Mucosa of gallbladder (tissue), 1 donor: ENCODE results near the gene DCPS. TPM values are rescaled to one million over a fixed set of nuclear protein-coding genes. Genes with fewer than 3 reads are reported as not detected.
"Not testable (repeated sequence)": the region's sequence is repeated elsewhere in the genome, so short reads cannot be mapped to it uniquely, and the experiment has no call there.

Experiments
- DNase-seq: peaks from one replicate; pipeline ENCODE4 v3.0.0-alpha.2; 2020; ENCODE audit warnings: low spot score
- total RNA-seq: library from RNA; stranded (reverse); gene quantifications from one replicate; pipeline ENCODE4 v1.2.1, GENCODE V29; 2021
- donor health status: DM: no; HTN: no; CAD: no.

Gene DCPS
- total RNA-seq, 1 donor from 2014 or later: 34.6 TPM

DNA sequence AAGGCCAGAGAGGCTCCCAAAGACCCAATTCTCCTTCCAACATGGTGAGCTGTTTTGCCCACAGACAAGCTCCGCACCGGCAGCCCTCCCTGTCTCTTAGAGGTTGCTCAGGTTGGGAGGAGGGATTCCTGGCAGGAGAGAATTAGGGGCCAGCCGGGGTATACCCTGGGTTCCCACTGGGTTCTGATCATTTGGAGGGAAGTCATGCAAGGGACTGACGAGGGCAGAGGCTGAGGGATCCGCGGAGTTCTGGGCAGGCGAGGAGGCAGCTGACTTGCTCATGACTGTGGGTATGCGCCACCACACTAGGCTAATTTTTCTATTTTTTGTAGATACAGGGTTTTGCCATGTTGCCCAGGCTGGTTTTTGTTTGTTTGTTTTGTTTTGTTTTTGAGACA, 56.2 kb downstream of the DCPS start:
- no peak for DNase-seq

DNA sequence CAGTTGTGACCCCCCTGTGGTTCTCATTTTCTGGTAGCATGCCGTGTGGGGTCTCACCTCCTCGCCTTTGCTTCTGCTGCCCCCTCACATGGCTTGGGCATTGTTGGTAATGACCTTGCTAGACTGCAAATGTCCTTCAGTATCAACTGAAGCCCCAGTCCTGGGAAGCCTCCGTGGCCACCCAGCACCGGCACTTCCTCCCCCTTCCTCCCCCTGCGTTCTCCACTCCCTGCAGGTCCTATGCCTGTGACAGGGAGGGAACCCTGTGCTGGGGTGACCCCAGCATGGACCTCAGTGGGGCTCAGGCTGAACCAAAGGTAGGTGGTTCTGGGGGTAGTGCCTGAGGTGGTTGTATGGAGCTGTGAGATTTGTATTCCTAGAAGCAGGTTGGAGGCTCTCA, 57.5 kb downstream of the DCPS start:
- DNase-seq: no peak

DNA sequence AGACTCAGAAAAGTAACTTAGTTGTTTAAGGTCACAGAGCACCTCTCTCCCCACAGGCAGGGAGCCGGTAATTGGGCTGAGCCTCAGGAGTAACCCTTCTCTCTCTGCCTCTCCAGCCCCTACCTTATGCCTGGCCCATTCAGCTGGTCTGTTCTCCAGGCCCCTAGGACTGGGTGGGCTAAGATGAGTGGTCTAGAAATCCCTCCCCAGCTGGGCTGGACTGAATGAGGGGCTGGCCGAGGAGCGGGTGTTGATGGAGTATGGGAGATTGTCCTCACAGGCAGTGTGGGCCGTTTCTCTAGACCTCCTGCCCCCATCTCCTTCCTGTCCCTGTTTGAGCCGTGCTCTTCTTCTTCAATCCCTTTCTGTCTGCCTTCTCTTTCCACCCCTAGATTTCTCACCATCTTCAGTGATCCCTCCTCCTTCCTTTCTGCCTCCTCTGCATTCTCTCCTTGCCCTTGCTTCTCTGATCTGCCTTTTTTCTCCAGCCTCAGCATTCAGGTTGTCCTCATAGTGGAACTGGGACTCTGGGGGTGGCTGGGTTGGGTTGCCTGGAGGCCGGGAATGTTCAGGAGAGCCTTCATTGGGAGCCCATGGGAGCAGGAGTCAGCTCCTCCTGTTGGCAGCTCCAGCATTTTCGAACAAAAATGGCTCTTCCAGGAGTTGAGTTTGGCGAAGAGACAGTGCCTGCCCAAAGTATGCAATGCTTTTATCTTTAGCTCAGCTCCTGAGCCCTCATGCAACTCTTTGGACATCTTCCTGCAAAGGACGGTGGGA, 59.2 kb downstream of the DCPS start:
- DNase-seq: no peak

DNA sequence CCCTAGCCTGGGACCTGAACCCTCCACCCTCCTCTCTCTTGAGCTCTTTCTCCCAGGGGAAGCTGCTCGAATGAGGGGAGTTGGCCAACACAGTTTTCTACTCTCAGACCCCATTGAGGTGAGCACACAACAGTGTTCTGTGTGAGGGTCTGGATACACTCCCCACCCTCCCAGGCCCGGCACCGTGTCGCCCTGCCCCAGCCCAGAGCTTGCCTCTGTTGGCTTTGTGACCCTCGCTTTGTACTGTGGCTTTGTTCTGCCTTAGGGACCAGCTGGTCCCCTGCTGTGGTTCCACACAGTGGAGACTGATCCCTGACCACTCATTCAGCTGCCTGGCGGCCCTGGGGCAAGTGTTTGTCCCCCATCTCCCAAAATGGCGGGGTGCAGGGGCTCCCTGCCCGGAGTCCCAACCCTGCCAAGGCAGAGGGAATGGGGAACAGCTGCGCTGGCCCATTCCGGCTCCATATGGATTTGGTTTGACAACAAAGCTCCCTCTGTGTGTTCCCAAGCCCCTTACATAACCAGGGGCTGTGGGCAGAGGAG, 59.9 kb downstream of the DCPS start:
- DNase-seq: no peak

DNA sequence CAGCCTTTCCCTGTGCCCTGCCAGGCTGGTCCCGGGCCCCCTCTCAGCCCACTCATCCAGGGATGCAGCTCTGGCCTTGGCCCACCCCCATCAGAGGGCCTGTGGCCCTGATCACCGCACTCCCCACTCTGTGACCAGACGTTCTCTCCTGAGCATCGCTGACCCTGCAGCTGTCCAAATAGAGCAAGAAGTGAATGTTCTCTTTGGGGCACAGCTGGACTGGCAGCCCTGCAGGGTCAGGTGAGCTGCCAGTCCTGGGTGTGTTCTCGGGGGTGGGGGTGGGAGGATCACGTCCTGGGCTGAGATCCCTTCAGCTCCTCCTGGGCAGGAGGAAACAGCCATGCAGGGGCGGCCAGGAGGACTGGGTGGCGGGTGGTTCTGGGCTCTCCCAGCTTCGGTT, 60.9 kb downstream of the DCPS start:
- DNase-seq: not testable (repeated sequence)

DNA sequence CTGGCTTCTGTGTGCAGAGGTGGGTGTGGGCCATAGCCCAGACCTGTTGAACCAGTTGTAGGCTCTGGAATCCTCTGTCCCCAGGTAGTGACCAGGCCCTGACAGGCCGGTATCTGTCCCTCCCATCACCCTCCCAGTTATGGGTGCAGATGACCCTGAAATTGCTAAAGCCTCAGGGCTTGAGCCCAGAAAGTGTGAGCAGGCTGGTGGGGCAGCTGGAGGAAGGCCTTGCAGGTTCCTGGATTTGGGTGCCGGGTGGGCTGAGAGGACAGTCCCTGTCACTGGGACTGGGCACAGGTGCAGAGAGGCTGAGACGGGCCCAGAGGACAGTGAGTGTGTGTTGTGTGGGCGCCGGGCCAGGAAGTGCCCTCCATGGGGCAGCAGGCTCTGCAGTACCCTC, 61.6 kb downstream of the DCPS start:
- not testable (repeated sequence) for DNase-seq

DNA sequence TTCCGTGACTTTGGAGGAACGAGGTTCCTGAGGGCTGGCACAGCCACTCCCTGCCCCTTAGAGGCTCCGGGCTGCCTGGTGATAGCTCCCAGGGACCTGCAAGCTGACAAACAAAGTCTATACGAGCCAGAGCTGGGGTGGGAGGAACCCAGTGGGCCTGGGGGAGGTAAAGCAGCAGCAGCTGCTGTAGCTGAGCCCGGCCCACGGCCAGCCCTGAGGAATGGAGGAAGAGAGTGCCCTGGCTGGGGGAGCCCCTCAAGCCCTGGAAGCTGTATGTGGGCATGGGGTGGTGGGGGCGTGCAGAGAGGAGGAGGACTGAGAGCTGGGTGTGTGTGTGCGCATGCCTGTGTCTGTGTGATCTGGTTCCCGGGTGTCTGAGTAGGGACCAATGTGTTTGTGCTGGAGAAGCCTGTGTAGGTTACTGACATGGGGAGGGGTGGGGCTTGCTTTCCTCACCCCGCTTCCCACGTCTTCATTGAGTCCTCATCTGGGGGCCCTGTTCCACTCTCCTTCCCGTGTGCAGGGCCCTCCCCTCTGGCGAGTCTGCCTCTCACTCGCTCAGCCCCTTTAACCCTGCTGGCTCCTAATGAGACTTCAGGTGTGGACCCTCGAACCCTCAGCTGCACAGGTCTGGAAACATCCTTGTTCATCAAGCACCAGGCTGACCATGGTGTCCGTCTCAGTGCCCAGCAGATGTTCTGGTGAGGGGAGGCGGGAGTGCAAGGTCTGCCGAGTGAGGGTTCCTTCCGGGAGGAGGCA, 62.4 kb downstream of the DCPS start:
- DNase-seq: no peak

DNA sequence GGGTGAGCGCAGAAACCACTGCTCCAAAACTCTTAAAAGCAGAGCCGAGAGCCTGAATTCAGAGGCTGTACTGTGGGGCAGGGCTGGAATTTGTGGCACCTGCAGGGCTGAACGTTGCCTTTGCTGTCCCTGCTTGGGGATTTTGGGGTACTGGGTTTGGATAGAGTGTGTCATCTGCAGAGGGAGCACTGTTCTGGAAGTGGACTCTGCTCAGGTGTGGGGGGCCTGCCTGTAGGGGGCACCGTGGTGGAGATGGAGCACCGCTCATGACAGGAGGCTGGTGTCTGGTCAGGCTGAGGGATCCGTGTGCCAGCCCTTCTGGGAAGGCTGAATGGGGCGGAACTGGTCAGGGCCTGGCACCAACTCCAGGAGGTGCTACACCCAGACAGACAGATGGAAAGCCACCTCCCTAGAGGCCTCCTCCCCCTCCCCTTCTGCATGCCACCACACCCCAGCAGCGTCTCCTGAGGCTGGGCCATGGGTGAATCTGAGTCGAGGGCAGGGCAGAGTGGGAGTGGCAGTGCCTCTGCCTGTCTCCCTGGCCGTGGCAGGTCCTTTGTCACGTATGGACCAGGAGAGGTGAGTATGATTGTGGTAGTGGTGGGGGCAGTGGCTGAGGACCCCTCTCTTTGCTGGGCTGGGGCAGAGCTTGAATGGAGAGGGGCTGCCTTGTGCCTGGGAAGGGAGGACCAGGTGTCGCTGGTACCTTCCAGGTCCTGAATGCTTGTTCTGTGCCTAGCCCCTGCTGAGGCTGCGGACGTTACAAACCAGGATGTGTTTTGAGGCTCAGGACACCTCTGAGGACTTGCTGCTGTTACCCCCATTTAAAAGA, 63.2 kb downstream of the DCPS start:
- DNase-seq: not testable (repeated sequence)

DNA sequence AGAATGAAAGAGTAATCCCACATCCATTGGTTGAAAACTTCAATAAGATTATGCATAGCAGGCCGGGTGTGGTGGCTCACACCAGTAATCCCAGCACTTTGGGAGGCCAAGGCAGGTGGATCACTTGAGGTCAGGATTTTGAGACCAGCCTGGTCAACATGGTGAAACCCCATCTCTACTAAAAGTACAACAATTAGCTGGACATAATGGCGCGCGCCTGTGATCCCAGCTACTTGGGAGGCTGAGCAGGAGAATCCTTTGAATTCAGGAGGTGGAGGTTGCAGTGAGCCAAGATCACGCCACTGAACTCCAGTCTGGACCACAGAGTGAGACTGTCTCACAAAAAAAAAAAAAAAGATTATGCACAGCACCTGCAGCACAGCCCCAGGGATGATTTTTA, 63.9 kb downstream of the DCPS start:
- DNase-seq: not testable (repeated sequence)

DNA sequence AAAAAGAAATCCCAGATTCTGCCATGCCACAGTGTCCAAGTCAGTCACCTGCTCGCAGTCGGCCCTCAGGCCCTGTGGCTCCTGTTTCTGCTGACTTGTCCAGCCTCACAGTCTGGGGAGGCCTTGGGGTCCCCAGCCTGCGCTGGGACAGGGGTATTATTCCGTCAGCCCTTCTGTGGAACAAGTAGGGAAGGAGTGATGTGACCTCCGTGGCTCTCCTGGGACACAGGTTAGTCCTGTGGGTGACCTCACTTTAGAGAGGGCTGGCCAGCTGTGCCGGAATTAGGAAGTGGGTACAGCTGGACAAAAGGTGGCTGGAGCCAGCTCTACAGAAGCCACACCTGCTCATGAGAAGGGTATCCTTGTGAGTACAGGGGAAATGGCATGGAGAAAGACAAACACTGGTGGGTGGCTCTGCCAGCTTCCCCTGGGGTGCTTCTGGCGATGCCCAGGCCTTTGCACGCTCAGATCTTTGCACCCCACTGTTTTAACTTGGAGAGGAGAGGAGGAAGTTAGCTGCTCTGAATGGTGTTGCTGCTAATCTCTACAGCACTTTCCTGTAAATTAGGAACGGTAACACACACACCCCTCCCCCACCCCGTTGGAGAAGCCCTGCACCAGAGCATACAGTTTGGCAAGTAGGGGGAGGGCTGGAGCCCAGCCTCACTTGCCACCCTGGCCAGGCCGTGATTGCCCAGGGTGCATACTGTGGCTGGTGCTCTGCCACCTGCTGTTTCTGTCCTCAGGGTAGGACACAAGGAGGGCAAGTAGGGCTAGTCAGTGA, 64.7 kb downstream of the DCPS start:
- not testable (repeated sequence) for DNase-seq

DNA sequence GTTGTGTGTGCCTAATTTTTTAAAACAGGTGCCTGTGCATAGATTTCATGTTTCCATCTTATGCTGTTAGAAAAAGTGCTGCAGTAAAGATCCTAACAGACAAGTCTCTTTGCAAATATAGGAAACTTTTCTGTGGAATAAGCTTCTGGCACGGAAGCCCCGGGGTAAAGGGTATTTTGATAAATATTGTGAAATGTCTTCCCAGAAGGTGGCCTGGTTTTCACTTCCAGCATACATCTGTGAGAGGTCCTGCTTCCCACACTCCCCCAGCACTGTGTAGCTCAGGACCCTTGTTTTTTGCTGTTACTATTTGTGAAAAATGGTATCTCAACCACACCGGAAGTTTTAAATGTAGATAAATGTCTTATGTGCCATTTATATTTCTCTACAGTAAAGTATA, 66.2 kb downstream of the DCPS start:
- no peak for DNase-seq

DNA sequence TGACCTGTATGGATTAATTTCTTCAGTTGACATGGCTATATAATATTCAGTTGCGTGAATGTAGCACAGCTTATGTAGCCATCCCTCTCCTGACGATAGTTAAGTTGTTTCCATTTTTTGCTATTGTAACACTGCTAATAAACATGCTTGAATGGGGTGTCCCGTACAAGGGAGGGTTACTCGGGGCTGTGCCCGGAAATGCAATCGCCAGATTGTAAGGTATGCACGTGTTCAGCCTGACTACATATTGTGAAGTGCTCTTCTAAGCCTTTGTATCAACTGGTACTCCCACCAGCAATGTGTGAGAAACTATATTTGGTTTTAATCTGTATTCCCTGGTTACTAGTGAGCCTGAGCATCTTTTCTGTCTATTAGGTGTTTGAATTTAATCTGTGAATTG, 67.7 kb downstream of the DCPS start:
- DNase-seq: no peak

DNA sequence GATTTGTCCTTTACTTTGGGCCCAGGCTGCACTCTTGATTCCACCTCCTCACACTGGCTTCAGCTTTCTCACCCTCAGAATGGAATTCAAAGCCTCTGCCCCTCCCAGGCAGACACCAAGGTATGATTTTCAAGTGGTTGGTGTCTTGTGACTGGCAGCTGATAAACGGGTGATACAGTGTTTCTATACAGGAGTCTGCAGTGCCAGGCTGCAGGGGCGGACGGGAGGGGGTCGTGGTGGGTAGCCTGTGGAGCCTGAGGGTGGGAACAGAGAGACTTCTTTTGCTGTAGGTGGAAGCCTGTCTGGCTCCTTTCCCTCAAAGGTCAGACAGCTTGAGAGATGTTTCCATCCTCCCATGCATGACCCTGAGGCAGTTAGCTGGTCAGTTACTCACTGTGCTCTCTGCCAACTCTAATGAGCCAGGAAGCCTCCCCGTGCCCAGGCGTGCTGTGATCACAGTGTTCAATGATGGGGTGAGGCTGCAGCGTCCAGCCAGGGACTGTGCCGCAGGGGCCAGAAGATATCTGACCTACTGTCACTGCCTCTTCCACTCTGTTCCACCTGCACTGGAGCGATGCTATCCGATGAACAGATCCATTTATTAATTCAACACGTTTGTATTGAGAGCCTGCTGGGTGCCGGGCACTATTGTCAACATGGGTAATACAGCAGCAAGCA, 69.7 kb downstream of the DCPS start:
- not testable (repeated sequence) for DNase-seq

DNA sequence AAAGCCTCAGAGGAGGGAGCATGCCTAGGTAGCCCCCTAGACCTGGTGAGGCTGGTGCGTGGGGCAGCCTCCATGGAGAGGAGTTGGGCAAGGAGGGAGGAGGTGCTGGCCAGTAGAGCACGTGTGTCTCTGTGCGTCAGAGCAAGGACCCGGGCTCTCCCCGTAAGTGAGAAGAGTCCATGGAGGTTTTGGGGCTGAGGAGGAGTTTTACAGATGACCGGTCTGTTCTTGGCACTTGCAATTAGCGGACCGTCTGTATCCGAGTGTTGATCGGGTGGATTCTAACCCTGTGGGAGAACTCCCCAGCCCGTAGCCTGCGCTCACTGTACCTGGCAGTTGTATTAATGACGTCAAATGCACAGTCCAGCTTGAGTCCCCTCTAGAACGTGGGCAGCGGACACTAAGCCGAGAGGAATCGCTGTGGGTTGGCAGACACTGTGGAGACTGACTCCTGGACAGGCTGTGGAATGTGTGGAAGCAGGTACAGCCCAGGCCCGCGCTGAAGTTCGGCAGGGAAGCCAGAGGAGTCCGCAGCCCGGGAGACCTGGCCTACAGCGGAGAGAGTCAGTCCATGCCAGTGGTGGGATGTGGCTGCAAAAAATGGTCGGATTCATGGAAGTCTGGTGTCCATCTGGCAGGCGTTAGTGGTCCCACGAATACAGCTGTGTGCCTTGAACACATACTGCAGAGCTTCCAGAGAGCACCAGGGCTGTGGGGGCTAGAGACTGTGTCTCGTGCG, 70.9 kb downstream of the DCPS start:
- DNase-seq: not testable (repeated sequence)

DNA sequence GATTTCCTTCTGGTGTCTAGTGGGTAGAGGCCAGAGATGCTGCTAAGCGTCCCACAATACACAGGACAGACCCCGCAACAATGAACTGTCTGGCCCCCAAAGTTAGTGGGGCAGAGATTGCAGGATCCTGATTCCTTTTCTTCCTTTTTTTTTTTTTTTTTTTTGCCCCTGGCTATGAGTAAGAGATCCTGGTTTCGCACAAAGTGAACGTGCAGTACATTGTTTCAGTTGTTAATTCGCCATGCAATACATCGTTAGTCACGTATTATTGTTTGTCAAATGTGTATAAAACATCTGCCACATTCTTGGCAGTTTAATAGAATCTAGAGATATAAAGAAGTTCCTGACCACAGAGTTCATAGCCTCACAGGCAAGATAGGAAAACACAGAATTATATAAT, 71.9 kb downstream of the DCPS start:
- no peak for DNase-seq

DNA sequence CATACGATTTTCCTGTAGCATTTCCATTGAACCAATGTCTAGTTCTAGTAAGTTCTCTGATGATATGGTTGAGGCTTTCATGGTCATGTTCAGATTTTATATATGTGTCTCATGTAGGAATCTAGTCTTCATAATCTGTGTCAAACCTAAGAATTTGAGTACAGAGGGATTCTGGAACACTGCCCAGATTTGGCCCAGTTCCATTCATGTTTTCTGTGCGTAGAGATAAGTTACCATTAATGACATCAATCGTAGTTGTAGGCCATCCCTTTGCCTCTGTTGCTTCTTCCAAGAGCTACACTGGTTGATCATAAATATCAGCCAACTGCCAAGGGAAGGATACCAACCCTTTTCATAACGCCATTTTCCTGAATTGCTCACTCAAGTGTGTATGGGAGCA, 74.9 kb downstream of the DCPS start:
- DNase-seq: no peak

DNA sequence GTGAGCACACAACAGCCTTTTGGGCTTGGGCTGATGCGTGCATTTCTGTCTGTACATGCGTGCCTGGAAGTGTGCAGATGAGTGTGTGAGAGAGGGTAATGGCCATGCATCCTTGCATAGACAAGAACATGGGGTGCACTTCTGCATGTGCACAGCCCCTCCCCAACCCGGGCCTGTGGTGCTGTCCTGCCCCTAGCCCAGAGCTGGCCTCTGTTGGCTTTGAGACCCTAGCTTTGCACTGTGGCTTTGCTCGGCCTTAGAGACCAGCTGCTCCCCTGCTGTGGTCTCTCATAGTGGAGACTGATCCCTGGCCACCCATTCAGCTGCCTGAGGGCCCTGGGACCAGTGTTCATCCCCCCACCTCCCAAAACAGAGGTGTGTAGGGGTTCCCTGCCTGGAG, 77.0 kb downstream of the DCPS start:
- DNase-seq: no peak

DNA sequence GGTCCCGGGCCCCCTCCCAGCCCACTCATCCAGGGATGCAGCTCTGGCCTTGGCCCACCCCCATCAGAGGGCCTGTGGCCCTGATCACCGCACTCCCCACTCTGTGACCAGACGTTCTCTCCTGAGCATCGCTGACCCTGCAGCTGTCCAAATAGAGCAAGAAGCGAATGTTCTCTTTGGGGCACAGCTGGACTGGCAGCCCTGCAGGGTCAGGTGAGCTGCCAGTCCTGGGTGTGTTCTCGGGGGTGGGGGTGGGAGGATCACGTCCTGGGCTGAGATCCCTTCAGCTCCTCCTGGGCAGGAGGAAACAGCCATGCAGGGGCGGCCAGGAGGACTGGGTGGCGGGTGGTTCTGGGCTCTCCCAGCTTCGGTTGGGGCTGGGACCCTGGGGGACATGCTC, 78.1 kb downstream of the DCPS start:
- not testable (repeated sequence) for DNase-seq

DNA sequence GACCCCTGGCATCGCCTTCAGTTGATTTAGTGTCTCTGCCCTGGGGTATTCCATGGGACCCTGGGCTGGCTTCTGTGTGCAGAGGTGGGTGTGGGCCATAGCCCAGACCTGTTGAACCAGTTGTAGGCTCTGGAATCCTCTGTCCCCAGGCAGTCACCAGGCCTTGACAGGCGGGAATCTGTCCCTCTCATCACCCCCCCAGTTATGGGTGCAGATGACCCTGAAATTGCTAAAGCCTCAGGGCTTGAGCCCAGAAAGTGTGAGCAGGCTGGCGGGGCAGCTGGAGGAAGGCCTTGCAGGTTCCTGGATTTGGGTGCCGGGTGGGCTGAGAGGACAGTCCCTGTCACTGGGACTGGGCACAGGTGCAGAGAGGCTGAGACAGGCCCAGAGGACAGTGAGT, 78.8 kb downstream of the DCPS start:
- DNase-seq: not testable (repeated sequence)
